ENCODE data around the gene GBP2.
A peak's percentile ranks its signal among the peaks of the same experiment; 100 is the strongest.
"Not testable (repeated sequence)": the region's sequence is repeated elsewhere in the genome, so short reads cannot be mapped to it uniquely, and the experiment has no call there.

The GBP2 gene

GRCh38 chr1:89147678-89148658 lies 22.1 kb upstream of the GBP2 start:
- TF ChIP-seq CTCF (IDR thresholded peaks at IDR 0.05): no peak
- Histone ChIP-seq H3K27ac (no peak overlapping the region), H3K4me3 (no peak overlapping the region)
- no peak for DNase-seq (ENCODE audit: low spot score)

- DNase-seq (ENCODE audit: low spot score): no peak
- TF ChIP-seq CTCF (IDR thresholded peaks at IDR 0.05): no peak
- no peak overlapping the region for H3K27ac ChIP-seq
- no peak overlapping the region for H3K4me3 ChIP-seq
Observed at GRCh38 chr1:89146721-89147120, 20.8 kb upstream of the GBP2 start.

GRCh38 chr1:89143484-89143883 lies 17.6 kb upstream of the GBP2 start:
- H3K27ac ChIP-seq: no peak overlapping the region
- DNase-seq (ENCODE audit: low spot score): no peak
- TF ChIP-seq CTCF (IDR thresholded peaks at IDR 0.05): no peak
- H3K4me3 ChIP-seq: no peak overlapping the region

- Histone ChIP-seq H3K4me3 (no peak overlapping the region), H3K27ac (no peak overlapping the region)
- no peak for DNase-seq (ENCODE audit: low spot score)
- no peak for TF ChIP-seq CTCF (IDR thresholded peaks at IDR 0.05)
Observed at GRCh38 chr1:89142160-89142559, 16.2 kb upstream of the GBP2 start.

GRCh38 chr1:89133747-89134146 lies 7.8 kb upstream of the GBP2 start:
- TF ChIP-seq CTCF (IDR thresholded peaks at IDR 0.05): no peak
- no peak overlapping the region for H3K4me3 ChIP-seq
- DNase-seq (ENCODE audit: low spot score): no peak

GRCh38 chr1:89130716-89131115 lies 4.8 kb upstream of the GBP2 start:
- Histone ChIP-seq H3K4me3 (no peak overlapping the region), H3K27ac (no peak overlapping the region)
- no peak for DNase-seq (ENCODE audit: low spot score)
- no peak for TF ChIP-seq CTCF (IDR thresholded peaks at IDR 0.05)

More at GRCh38 chr1:89133747-89134146, 7.8 kb upstream of the GBP2 start:
- H3K27ac ChIP-seq: no peak overlapping the region

- no peak for TF ChIP-seq CTCF (IDR thresholded peaks at IDR 0.05)
- DNase-seq (ENCODE audit: low spot score): no peak
- Histone ChIP-seq H3K27ac (peak overlapping the region; percentile 72 to 73), H3K4me3 (peak overlapping the region; percentile 62)
Observed at GRCh38 chr1:89129911-89130310, 4.0 kb upstream of the GBP2 start.

- Histone ChIP-seq H3K27ac (peak overlapping the region; percentile 72 to 73), H3K4me3 (peak overlapping the region; percentile 62)
- DNase-seq (ENCODE audit: low spot score): not testable (repeated sequence)
Observed at GRCh38 chr1:89128003-89128458, 2.1 kb upstream of the GBP2 start.

- not testable (repeated sequence) for H3K4me3 ChIP-seq; DNase-seq (ENCODE audit: low spot score)
- H3K27ac ChIP-seq: peak overlapping the region; percentile 72 to 80
Observed at GRCh38 chr1:89126602-89127565, 970 bp upstream of the GBP2 start.

Data from coronary artery (tissue), 2 donors.